GM12878 (cell line): Measurements from ENCODE around the gene MFSD8. TPM values are rescaled to one million over a fixed set of nuclear protein-coding genes. Genes with fewer than 3 reads are reported as not detected.

Source experiments
- ATF3 ChIP-seq: IDR thresholded peaks from 2 replicates; pipeline ENCODE4 v1.6.1; 2011; ENCODE audit warnings: low read depth, mild to moderate bottlenecking, low read length, moderate library complexity, borderline replicate concordance; ENCODE audit errors: extremely low read depth
- CBX3 ChIP-seq: fragments of 200-600 bp; sonication (generic); IDR thresholded peaks from 2 replicates; pipeline ENCODE4 v1.6.1; 2016; ENCODE audit warnings: low read depth, borderline replicate concordance
- EGR1 ChIP-seq, 2 experiments: IDR thresholded peaks; 1 replicate in 1 of 2; 2 replicates in 1 of 2; pipeline ENCODE4 v1.6.1; 2011 to 2012; ENCODE audit warnings: low read depth in 2 of 2, low read length in 2 of 2, borderline replicate concordance in 1 of 2, mild to moderate bottlenecking in 1 of 2, moderate library complexity in 1 of 2
- ELK1 ChIP-seq: IDR thresholded peaks from 2 replicates; pipeline ENCODE4 v1.6.1; 2012; ENCODE audit warnings: low read depth, low read length, improper control_type of control experiment
- FOS ChIP-seq: IDR thresholded peaks from 3 replicates; pipeline ENCODE4 v1.6.1; 2011; ENCODE audit warnings: borderline replicate concordance; ENCODE audit not compliant: insufficient read length; ENCODE audit errors: extremely low read depth
- HDGF ChIP-seq: fragments of 450-650 bp; IDR thresholded peaks from 2 replicates; pipeline ENCODE4 v1.6.1; 2016; ENCODE audit warnings: antibody characterized with exemption
- IRF3 ChIP-seq: fragments of 450-650 bp; IDR thresholded peaks from 2 replicates; pipeline ENCODE4 v1.6.1; 2014; ENCODE audit warnings: mild to moderate bottlenecking
- IRF4 ChIP-seq: IDR thresholded peaks from 2 replicates; pipeline ENCODE4 v1.6.1; 2011; ENCODE audit warnings: low read depth, low read length
- LARP7 ChIP-seq: fragments of 450-650 bp; IDR thresholded peaks from 2 replicates; pipeline ENCODE4 v1.6.1; 2017; ENCODE audit warnings: mild to moderate bottlenecking
- MTA3 ChIP-seq: IDR thresholded peaks from 2 replicates; pipeline ENCODE4 v1.6.1; 2012; ENCODE audit warnings: low read length, inconsistent platforms, borderline replicate concordance
- NBN ChIP-seq: fragments of 450-650 bp; IDR thresholded peaks from 2 replicates; pipeline ENCODE4 v1.6.1; 2016
- NFIC ChIP-seq: IDR thresholded peaks from 2 replicates; pipeline ENCODE4 v1.6.1; 2012; ENCODE audit warnings: low read depth, mild to moderate bottlenecking, inconsistent platforms, low read length, moderate library complexity
- PAX8 ChIP-seq: fragments of 450-650 bp; IDR thresholded peaks from 2 replicates; pipeline ENCODE4 v1.6.1; 2017; ENCODE audit warnings: mild to moderate bottlenecking, moderate library complexity
- RCOR1 ChIP-seq: conservative IDR thresholded peaks from 2 replicates; pipeline ENCODE4 v1.6.1; 2012; ENCODE audit warnings: low read depth, low read length, improper control_type of control experiment
- SIN3A ChIP-seq: IDR thresholded peaks from 2 replicates; pipeline ENCODE4 v1.6.1; 2012; ENCODE audit warnings: low read depth, low read length, improper control_type of control experiment
- SRF ChIP-seq, 2 experiments: IDR thresholded peaks; 2 replicates each; pipeline ENCODE4 v1.6.1; 2011; ENCODE audit warnings: low read depth in 2 of 2, low read length in 2 of 2, mild to moderate bottlenecking in 1 of 2, moderate library complexity in 1 of 2
- TAF1 ChIP-seq: IDR thresholded peaks from 2 replicates; pipeline ENCODE4 v1.6.1; 2011; ENCODE audit warnings: mild to moderate bottlenecking, low read depth, low read length, borderline replicate concordance
- ZNF207 ChIP-seq: fragments of 450-650 bp; IDR thresholded peaks from 2 replicates; pipeline ENCODE4 v1.6.1; 2014; ENCODE audit warnings: antibody characterized with exemption, mild to moderate bottlenecking, borderline replicate concordance
- ZNF24 ChIP-seq: fragments of 450-650 bp; IDR thresholded peaks from 2 replicates; pipeline ENCODE4 v1.6.1; 2017; ENCODE audit warnings: antibody characterized with exemption, mild to moderate bottlenecking
- ZSCAN29 ChIP-seq: fragments of 450-650 bp; IDR thresholded peaks from 2 replicates; pipeline ENCODE4 v1.6.1; 2017; ENCODE audit warnings: mild to moderate bottlenecking, moderate library complexity
- polyA plus RNA-seq, 11 experiments: library from polyadenylated mRNA; depleted of rRNA in 4 of 11; unstranded in 6 of 11; stranded (reverse) in 5 of 11; fragments of >200 nt; fragmentation: Nextera tagmentation in 4 of 11; fragmentation: Illumina TruSeq in 1 of 11; extraction: Ambion mirVana in 4 of 11; extraction: Trizol in 1 of 11; gene quantifications; 1 replicate in 1 of 11; 2 replicates in 10 of 11; pipeline versions ENCODE4 v1.2.1 to v1.2.3, GENCODE V29; 2011 to 2016; ENCODE audit warnings: inconsistent platforms in 2 of 11, missing spikeins in 2 of 11, low read depth in 1 of 11
- total RNA-seq, 4 experiments: library from RNA; depleted of rRNA in 3 of 4; stranded (reverse); fragments of >200 nt in 3 of 4; fragmentation: Illumina TruSeq in 1 of 4; extraction: Trizol in 1 of 4; gene quantifications; 2 replicates each; pipeline versions ENCODE4 v1.2.1 to v1.2.3, GENCODE V29; 2013 to 2021
- TF ChIP-seq, protein P1 (sequence below): fragments of 450-650 bp; IDR thresholded peaks from 2 replicates; pipeline ENCODE4 v1.6.1; 2018; ENCODE audit warnings: mild to moderate bottlenecking, low read depth, moderate library complexity; ENCODE audit not compliant: partially characterized antibody
- TF ChIP-seq, protein P2 (sequence below): fragments of 450-650 bp; IDR thresholded peaks from 2 replicates; pipeline ENCODE4 v1.6.1; 2017; ENCODE audit warnings: low read depth, mild to moderate bottlenecking, moderate library complexity
- TF ChIP-seq, protein P3 (sequence below): IDR thresholded peaks from 2 replicates; pipeline ENCODE4 v1.6.1; 2012; ENCODE audit warnings: low read depth, low read length, improper control_type of control experiment

MFSD8 gene
- total and polyA plus RNA-seq, 10 of the 15 experiments (the other 5 are each of a cell fraction or from before 2014, with no cell fraction given): 12.7 to 29.9 (median 18.4) TPM

DNA sequence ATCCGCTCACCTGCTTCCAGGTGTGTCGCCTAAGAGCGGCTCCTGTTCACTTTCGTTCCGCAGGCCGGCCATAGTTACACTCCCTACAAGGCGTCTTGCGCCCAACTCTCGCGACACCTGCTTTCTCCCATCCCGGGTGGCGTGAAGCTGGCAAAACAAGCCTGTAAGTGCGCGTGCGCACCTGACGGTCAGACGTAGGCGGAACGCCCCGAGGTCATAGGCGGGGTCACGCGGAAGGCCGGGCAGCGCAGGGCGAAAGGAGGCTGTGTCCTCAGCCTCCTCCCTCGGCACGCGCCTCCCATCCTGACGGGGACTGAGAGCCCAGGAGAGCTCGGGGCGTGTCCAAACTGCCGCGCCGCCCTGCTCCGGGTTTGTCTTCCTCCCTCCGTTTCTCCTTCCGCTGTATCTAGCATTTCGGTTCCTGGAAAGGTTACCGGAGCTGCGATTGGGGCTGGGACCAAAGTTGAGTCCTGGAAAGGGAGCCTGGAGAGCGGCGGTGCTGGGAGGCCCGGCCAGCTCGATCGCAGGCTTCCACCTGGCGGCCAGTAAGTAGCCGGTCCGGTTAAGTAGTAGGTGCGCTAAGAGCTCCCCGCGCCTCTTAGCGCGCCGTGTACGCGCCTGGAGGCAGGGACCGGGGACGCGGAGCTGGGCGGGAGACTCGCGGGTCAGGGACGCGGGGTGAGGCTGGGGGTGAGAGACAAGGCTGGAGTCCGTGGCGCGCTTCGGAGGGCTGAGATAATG, at the start of gene MFSD8, which contains the start of gene ABHD18 (continued):
- TF ChIP-seq ZNF207 (0 out of 2 replicates have a peak, but pooled peaks have one; percentile 25), SIN3A (no peak; the same call in 1 of the 2 replicates), HDGF (no peak; the same call in 1 of the 2 replicates), ATF3 (no peak), NFIC (no peak), IRF4 (0 out of 2 replicates have a peak, but pooled peaks have one; percentile 7), ELK1 (0 out of 2 replicates have a peak, but pooled peaks have one; percentile 11), SRF (IDR thresholded peaks at IDR 0.05; ENCODE audit: low read depth in 2 of 2, low read length in 2 of 2) (peak; percentile 6 to 44; a peak in 1 of 4 replicates), ZSCAN29 (no peak), IRF3 (no peak), LARP7 (peak; percentile 85), ZNF24 (no peak), FOS (no peak), EGR1 (IDR thresholded peaks at IDR 0.05; ENCODE audit: borderline replicate concordance in 1 of 2, low read depth in 2 of 2, low read length in 2 of 2) (peak in 1 of 2 experiments; percentile 43; a peak in 1 of 3 replicates), TAF1 (peak; percentile 79), CBX3 (no peak), RCOR1 (peak; percentile 76), MTA3 (no peak; the same call in 1 of the 2 replicates), PAX8 (no peak), NBN (peak; percentile 41)
- TF ChIP-seq, protein P1, sequence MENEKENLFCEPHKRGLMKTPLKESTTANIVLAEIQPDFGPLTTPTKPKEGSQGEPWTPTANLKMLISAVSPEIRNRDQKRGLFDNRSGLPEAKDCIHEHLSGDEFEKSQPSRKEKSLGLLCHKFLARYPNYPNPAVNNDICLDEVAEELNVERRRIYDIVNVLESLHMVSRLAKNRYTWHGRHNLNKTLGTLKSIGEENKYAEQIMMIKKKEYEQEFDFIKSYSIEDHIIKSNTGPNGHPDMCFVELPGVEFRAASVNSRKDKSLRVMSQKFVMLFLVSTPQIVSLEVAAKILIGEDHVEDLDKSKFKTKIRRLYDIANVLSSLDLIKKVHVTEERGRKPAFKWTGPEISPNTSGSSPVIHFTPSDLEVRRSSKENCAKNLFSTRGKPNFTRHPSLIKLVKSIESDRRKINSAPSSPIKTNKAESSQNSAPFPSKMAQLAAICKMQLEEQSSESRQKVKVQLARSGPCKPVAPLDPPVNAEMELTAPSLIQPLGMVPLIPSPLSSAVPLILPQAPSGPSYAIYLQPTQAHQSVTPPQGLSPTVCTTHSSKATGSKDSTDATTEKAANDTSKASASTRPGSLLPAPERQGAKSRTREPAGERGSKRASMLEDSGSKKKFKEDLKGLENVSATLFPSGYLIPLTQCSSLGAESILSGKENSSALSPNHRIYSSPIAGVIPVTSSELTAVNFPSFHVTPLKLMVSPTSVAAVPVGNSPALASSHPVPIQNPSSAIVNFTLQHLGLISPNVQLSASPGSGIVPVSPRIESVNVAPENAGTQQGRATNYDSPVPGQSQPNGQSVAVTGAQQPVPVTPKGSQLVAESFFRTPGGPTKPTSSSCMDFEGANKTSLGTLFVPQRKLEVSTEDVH: no peak
- TF ChIP-seq, protein P2, sequence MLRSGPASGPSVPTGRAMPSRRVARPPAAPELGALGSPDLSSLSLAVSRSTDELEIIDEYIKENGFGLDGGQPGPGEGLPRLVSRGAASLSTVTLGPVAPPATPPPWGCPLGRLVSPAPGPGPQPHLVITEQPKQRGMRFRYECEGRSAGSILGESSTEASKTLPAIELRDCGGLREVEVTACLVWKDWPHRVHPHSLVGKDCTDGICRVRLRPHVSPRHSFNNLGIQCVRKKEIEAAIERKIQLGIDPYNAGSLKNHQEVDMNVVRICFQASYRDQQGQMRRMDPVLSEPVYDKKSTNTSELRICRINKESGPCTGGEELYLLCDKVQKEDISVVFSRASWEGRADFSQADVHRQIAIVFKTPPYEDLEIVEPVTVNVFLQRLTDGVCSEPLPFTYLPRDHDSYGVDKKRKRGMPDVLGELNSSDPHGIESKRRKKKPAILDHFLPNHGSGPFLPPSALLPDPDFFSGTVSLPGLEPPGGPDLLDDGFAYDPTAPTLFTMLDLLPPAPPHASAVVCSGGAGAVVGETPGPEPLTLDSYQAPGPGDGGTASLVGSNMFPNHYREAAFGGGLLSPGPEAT: peak; percentile 44; the same call in 1 of the 2 replicates
- TF ChIP-seq, protein P3, sequence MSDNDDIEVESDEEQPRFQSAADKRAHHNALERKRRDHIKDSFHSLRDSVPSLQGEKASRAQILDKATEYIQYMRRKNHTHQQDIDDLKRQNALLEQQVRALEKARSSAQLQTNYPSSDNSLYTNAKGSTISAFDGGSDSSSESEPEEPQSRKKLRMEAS: peak; percentile 75; the same call in 1 of the 2 replicates
